GM18526 (cell line): ENCODE measurements around the gene SIPA1L3.

Experiments
- POLR2A ChIP-seq: IDR thresholded peaks from 3 replicates; pipeline ENCODE4 v1.6.1; 2011; ENCODE audit not compliant: insufficient read length; ENCODE audit errors: extremely low read depth

The SIPA1L3 gene

DNA sequence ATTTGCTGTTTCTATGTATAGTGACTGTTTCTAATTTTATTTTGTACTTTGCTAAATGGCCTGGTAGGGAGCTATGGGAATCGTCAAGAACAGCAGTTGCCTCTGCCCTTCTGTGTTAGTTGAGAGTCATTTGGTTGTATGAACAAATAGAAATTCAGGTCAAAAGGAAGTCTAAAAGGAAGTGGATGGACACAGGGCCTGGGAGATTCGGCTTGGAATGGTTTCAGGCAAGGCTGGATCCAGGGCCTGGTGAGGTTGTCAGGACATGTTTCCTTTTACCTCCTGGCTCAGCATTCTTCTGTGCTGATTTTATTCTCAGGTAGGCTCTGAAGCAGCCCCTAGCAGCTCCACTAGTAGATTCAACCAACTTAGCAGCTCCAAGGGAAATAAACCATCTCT is 118.9 kb downstream of the SIPA1L3 start:
- no peak for TF ChIP-seq POLR2A

DNA sequence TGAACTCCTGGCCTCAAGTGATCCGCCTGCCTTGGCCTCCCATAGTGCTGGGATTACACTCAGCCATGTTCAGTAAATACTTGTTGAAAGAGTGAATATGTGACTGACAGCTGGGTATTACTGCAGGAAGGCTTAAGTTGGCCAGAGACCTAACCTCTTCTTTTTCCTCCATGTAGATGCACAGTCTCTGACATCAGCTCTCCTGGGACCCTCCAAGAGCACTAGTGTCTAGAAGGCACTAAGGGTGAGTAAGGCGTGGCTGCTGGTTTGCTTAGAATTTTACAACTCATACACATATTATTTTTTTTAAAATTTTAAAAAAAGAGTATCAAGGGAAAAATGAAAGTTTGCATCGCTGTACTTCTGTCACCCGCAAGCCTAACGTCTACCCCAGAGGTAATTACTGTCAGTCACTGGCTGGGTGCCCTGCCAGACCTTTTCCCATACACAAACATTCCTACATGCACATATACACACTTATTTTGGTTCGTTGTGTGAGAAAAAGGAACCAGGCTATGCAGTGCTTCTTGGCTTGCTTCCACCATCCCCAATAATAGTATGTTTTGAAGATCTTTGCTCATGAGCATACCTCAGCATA is 122.0 kb downstream of the SIPA1L3 start:
- TF ChIP-seq POLR2A = no peak

DNA sequence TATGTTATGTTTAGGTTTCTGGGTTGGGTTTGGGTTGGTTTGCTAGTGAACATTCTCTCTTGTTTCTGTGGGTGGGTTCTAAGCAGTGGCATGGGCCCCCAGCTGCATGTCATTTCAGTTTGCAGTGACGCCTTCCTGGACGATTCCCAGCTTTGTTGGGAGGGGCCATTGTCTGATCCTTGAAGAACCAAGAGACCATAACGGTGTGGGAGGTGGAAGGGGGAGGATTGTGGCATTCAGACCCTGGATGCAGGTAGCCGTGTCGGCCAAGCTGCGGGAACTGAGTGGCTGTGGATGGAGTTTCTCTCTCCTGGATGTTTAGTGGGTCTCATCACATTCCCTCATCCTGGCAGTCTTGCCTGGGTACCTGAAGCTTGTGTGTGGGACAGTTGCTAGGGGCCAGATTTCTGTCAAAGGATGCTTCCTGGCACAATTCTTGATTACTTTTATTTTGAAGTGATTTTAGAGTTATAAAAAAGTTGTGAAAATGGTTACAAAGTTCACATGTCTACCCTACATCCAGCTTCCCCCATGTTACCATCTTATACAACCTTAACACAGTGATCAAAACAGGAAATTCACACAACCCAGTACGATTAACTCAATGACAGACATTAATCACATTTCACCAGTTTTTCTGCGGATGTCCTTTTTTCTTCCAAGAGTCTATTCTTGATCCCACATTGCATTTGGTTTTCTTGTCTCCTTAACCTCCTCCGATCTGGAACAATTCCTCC is 123.8 kb downstream of the SIPA1L3 start:
- TF ChIP-seq POLR2A = no peak

DNA sequence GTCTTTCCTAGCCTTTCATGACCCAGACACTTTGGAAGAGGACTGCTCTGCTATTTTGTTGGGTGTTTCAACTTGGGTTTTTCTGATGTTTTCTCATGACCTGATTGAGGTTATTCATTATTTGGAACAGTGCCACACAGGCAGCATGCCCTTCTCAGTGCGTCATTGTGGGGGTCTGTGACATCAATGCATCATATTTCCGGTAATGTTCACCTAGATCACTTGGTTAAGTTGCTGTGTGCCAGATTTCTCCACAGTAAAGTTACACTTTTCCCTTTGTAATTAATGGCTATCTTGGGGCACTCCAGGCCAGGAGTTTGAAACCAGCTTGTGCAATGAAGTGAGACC is 124.4 kb downstream of the SIPA1L3 start:
- no peak for TF ChIP-seq POLR2A

DNA sequence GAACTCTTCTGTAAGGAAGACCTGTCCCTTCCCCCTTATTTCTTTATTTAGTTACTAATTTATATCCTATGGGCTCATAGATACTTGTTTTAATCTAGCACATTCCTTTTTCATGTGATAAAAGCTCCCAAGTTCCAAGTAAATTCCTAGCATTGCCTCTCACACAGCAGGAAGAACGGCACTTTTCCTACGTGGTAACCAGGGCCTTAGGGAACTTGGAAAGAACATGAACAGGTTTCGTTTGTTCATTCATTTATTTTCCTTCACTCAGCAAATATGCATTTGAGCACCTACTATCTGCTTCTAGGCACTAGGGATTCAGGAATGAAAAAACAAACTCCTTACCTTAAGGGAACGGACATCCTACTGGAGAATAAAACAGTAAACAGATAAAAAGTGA is 125.1 kb downstream of the SIPA1L3 start:
- TF ChIP-seq POLR2A = no peak

DNA sequence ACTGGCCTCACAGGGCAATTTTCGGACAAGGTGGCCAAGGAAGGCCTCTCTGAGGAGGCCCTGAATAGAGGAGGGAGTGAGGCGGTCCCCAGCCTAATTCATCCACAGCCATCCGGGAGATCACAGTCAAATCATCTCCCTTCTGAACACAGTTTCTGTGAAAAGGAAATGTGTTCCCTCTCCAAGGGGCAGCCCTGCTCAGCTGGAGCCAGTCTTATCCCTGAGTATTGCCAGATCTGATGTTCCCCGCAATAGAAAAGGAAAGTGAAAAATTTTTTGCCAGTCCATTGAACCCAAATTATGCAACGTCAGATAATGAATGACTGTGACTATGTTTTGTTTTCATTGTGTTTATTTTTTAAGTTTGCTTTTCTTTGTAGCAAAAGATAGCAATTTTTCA is 125.9 kb downstream of the SIPA1L3 start:
- no peak for TF ChIP-seq POLR2A

DNA sequence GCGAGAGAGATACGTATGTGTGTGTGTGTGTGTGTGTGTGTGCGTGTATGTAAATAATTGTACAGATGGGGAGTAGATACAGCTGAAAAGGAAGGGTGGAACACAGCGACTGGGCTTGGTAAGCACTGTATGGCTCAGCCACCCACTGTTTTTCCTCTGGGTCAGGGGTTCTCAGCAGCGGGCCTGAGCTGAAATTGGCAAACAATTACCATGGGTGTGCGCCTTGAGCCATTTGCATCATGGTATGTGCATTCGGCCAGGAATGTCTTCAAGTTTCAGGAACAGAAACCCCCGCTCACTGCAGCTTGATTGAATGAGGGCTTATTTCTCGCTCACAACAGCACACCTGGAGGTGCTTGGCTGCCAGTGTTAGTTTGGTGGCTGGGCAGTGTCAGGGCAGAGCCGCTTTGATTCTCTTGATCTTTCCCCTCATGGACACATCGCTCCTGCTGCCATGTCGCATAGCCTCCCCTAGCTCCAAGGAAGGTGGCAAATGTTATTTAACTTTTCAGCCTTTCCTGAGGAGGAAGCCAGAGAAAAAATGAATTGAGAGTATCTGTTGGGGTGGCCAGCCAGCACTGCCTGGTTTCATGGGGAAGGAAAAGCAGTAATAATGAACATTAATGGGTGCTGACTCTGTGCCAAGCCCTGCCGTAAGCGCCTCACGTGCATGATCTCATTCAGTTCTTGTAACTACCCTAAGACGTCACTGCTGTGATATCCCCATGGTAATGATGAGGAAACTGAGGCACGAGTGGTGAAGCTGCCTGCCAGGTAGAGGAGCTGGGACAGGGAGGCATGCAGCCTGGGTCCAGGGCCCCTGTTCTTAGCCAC is 126.9 kb downstream of the SIPA1L3 start:
- TF ChIP-seq POLR2A = no peak

DNA sequence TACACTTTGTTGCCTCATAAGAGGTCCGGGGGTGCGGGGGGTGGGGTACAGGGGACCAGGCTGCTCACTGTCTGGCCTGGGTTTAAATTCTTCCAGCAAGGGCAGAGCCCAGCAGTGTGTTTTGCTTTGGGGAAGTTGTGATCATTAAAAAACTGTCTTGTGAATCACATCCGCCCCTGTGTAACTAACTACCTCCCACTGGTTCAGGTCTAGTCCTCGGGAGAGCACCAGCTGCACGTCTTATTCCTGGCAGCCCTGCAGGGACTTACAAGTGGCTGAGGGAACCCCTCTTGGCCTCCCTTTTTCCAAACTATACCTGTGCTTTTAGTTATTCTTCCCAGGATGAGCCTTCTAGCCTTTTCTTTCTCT is 127.5 kb downstream of the SIPA1L3 start:
- no peak for TF ChIP-seq POLR2A

DNA sequence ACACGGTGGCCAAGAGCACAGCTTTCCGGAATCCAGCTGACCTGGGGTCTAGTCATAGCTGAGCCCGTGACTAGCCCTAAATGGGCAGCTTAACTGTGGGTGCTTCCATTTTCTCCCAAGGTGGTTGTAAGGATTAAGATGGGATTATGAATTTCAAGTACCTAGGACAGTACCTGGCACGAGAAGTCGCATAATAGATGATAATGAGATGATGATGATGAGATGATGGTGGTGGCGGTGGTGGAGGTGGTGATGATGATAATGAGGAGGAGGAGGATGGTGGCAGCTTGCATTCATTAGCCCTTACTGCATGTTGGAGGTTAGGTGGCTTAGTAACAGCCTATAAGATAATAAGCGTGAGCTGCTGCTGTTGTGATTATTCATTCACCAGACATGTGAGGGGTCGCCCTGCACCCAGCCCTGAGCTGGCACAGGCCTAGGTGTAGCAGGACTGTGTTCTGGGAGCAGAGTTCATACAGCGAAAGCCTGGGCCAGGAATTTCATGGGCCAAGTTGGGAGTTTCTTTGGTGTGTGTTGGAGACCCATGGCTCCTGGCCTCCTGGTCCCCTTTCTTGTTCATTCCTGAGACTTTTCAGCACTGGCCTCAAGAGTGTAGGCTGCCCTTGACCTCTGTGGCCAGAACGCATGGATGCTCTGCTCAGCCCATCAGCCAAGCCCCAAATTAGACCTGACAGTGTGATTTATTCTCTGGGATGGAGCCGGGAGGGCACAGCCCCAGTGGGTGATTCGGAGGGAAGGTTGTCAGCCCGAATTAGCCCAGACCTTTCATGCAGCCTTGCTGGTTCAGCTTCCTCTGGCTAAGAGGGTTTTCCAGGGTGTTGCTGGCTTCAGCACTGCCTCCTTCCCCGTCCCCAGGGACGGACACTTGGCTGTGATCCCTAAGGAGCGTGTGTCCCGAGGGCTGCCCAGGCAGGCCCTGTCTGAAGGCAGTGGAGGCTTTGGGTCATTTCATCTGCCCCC is 128.8 kb downstream of the SIPA1L3 start:
- TF ChIP-seq POLR2A = no peak

DNA sequence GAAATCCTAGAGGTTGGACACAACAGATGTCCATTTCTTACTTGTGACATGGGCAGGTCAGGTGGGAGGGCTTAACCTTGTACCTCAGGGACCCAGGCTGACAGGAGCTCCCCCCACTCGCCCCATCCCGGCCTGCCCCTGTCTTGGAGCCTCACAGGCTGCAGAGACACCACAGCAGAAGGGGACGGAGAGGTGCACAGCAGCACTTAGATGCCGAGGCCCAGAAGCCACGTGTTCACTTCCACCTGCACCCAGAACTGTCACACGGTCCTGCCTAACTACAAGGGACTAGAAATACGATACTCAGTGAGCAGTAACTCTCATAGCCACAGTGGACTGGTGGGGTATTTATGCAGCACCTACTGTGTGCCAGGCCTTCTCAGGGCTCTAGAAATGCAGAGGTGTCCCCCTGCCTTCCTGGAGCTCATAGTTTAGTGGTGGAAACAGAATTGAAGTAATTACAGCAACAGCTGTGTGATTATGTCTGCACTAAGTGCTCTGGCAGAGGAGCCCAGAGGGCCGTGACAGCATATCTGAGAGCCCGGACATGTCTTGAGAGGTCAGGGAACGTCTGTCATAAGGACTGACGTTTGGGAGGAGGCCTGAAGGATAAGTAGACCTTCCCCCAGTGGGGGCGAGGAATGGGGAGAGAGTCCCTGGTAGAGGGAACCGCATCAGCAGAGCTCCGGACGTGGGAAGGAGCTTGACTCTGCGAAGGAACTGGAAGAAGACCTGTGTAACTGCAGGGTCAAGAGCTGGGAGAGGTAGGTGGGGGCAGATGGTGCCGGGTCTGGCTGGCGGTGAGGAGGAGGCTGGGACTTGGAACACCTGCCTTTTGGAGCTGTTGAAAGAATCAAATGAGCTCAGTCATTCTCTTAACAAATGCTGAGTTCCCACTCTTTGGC is 130.0 kb downstream of the SIPA1L3 start:
- TF ChIP-seq POLR2A = no peak

DNA sequence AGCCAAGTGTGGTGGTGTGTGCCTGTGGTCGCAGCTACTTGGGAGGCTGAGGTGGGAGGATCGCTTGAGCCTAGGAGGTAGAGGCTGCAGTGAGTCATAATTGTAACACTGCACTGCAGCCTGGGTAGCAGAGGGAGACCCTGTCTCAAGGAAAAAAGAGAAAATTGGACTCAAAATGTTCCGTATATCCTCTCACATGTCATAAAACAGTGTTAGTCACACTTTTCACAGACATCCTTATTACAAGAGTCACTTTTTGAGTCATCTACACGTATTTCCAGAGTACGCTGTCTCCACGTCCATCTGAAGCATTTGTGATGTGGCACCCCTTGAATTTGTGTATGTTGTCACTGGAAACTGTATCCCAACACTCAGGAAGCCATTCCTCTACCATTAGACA is 133.0 kb downstream of the SIPA1L3 start:
- no peak for TF ChIP-seq POLR2A

DNA sequence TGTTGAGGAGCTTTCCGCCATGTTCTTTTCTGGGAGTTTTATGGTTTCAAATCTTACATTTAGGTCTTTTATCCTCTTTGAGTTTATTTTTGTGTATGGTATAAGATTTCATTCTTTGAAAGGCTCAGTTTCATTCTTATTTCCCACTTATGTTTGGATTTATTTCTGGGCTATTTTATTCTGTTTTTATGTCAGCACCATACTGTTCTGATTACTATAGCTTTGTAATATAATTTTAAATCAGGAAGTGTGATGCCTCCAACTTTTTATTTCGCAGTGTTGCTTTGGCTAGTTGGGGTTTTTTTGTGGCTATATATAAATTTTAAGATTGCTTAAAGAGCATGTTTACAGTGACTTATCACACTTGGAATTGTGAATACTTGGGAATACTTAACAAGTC is 135.1 kb downstream of the SIPA1L3 start:
- no peak for TF ChIP-seq POLR2A

DNA sequence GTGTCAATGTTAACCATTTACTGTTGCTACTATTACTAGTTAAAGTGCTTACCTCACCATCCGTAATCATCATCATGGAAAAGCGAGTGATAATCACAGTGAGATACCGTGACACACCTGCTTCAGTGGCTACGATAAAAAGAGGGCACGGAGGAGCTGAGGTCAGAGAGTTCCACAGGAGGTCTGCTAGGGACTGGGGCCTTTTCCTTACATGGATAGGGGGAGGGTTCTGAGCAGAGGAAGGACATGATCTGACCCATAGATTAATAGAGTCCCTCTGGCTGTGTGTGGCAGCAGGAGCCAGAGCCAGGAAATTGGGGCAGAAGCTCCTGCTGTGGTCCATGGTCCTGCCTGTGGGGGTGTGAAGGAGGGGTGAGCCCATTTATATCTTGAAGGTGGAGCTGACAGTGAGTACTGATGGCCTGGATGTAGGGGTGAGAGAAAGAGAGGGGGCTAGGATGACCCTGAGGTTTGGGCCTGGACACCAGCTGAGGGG is 136.7 kb downstream of the SIPA1L3 start:
- no peak for TF ChIP-seq POLR2A
